Measurements from ENCODE around the gene PRKAR1B.

Gene PRKAR1B

DNA sequence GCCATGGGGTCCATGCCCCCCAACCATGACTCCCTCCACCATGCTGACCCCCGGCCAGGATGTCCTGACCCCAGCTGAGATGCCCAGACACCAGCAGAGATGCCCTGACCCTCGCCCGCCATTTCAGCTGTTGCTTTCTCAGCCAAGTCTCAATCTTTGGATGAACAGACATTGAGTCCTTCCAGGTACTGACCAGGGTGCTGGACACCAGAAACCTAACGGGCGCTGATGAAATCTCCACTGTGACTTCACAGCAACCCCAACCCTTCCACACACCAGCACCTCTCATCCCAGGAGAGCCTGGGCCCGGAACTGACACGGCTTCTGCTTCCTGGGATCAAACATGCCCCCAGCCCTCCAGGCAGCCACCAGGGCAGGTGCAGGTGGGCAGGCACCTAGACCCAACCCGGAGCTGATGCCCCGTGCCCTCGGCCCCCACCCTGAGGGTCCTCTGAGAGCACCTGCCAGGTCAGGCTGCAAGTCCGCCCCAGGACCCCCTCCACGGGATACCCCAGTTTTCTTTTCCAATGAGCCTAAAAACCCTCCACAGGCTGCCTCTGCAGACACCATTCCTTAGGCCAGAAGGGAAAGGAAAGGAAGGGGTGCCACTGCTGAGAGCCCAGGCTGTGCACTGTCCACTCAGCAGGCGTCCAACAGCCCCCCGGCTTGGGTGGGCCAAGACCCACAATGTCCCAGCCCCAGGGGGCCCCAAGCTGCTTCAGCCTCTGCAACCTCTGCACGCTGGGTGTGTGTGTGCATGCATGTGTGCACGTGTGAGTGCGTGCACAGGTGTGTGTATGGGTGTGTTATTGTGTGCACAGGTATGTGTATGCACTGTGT is 164.1 kb downstream of the PRKAR1B start:
- TF ChIP-seq, protein P1, sequence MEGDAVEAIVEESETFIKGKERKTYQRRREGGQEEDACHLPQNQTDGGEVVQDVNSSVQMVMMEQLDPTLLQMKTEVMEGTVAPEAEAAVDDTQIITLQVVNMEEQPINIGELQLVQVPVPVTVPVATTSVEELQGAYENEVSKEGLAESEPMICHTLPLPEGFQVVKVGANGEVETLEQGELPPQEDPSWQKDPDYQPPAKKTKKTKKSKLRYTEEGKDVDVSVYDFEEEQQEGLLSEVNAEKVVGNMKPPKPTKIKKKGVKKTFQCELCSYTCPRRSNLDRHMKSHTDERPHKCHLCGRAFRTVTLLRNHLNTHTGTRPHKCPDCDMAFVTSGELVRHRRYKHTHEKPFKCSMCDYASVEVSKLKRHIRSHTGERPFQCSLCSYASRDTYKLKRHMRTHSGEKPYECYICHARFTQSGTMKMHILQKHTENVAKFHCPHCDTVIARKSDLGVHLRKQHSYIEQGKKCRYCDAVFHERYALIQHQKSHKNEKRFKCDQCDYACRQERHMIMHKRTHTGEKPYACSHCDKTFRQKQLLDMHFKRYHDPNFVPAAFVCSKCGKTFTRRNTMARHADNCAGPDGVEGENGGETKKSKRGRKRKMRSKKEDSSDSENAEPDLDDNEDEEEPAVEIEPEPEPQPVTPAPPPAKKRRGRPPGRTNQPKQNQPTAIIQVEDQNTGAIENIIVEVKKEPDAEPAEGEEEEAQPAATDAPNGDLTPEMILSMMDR (conservative IDR thresholded peaks at IDR 0.05; ENCODE audit: low read depth, low read length) = no peak
- no peak for DNase-seq (ENCODE audit: low read depth)
- H3K4me3 ChIP-seq (ENCODE audit: low read length) = no peak overlapping the region

DNA sequence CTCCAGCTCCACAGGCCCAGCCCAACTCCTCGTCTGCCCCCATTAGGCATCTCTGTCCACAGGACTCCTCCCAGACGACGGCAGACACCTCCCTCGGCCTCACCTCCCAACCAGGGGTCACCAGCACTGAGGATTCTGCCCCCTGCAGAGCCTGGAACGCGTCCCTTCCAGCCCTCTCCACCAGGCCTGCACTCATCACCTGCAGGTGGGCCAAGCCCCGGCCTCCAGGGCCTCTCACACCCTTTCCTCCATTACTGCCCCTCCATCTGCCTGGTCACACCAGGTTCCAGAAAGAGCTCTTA is 164.8 kb downstream of the PRKAR1B start:
- no peak overlapping the region for H3K4me3 ChIP-seq (ENCODE audit: low read length)
- DNase-seq (ENCODE audit: low read depth) = no peak
- TF ChIP-seq, protein P1 (conservative IDR thresholded peaks at IDR 0.05; ENCODE audit: low read depth, low read length) = no peak

GRCh38 chr7:561631-562373 is 165.3 kb downstream of the PRKAR1B start:
- DNase-seq (ENCODE audit: low read depth) = no peak
- TF ChIP-seq, protein P1 (conservative IDR thresholded peaks at IDR 0.05; ENCODE audit: low read depth, low read length) = no peak
- no peak overlapping the region for H3K4me3 ChIP-seq (ENCODE audit: low read length)

DNA sequence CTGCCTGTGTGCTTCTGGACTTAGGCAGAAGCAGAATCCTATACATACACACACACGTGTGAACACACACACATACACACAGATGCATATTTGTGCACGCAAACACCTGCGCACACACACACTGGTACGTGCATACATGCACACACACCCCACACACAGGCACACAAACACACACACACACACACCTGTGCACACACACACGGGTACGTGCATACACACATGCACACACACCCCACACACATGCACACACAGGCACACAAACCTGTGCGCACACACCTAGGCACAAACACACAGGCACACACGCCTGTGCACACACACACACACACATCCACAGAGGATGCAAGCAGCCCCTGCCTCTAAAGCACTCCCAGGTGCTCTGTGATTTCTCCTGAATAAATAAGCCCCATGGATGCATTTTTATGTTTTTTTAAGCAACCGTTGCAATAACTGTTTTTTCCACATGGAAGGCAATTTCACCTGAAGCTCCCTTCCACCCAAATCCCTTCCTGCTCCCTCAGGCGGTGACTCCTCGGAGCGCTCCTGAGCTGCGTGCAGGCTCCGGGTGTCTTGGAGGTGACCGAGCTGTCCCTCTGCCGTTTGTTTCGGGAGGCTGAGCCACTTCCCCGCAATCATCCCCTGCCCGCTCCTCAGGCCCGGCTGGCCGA is 166.0 kb downstream of the PRKAR1B start:
- TF ChIP-seq, protein P1 (conservative IDR thresholded peaks at IDR 0.05; ENCODE audit: low read depth, low read length) = no peak
- DNase-seq (ENCODE audit: low read depth) = no peak
- H3K4me3 ChIP-seq (ENCODE audit: low read length) = no peak overlapping the region

GRCh38 chr7:559396-559705 is 167.7 kb downstream of the PRKAR1B start:
- TF ChIP-seq, protein P1 (conservative IDR thresholded peaks at IDR 0.05; ENCODE audit: low read depth, low read length) = no peak
- no peak for DNase-seq (ENCODE audit: low read depth)
- no peak overlapping the region for H3K4me3 ChIP-seq (ENCODE audit: low read length)

- no peak for DNase-seq (ENCODE audit: low read depth)
- TF ChIP-seq, protein P1 (conservative IDR thresholded peaks at IDR 0.05; ENCODE audit: low read depth, low read length) = no peak
These were observed 169.6 kb downstream of the PRKAR1B start for GRCh38 chr7:557558-557881.

More at GRCh38 chr7:557558-557881, 169.6 kb downstream of the PRKAR1B start:
- no peak overlapping the region for H3K4me3 ChIP-seq (ENCODE audit: low read length)
